HL-60 (cell line): ENCODE measurements around the gene NOS2.
"Not testable (repeated sequence)": the region's sequence is repeated elsewhere in the genome, so short reads cannot be mapped to it uniquely, and the experiment has no call there.

Source experiments
- DNase-seq, 2 experiments: peaks; one replicate each; pipeline ENCODE4 v3.0.0-alpha.2; 2010 to 2020; ENCODE audit warnings: low read depth in 1 of 2, low spot score in 1 of 2
- H3K27ac ChIP-seq: fragments of 250-450 bp; sonication (Bioruptor Pico); replicated peaks from 2 replicates; pipeline ENCODE4 v1.5.1; 2020; ENCODE audit warnings: mild to moderate bottlenecking, moderate library complexity
- H3K27me3 ChIP-seq: fragments of 250-450 bp; sonication (Bioruptor Pico); 2 replicates; pipeline ENCODE4 v1.5.1; 2021; ENCODE audit warnings: mild to moderate bottlenecking, moderate library complexity; ENCODE audit not compliant: insufficient read depth, poor library complexity, severe bottlenecking
- H3K4me3 ChIP-seq: replicated peaks from 2 replicates; pipeline ENCODE4 v1.5.1; 2011; ENCODE audit warnings: mild to moderate bottlenecking, control low read depth, low read length; ENCODE audit not compliant: insufficient read depth
- CTCF ChIP-seq: IDR thresholded peaks from one replicate; pipeline ENCODE4 v1.5.1; 2011; ENCODE audit warnings: low read length, control low read depth, inconsistent platforms; ENCODE audit not compliant: insufficient read depth
- GABPA ChIP-seq: IDR thresholded peaks from 2 replicates; pipeline ENCODE4 v1.6.1; 2012; ENCODE audit warnings: low read depth
- POLR2AphosphoS5 ChIP-seq: IDR thresholded peaks from 2 replicates; pipeline ENCODE4 v1.6.1; 2012; ENCODE audit warnings: low read depth
- REST ChIP-seq: IDR thresholded peaks from 2 replicates; pipeline ENCODE4 v1.6.1; 2012; ENCODE audit warnings: low read depth; ENCODE audit not compliant: insufficient replicate concordance
- SPI1 ChIP-seq: IDR thresholded peaks from 2 replicates; pipeline ENCODE4 v1.6.1; 2012; ENCODE audit warnings: low read depth, mild to moderate bottlenecking, borderline replicate concordance

NOS2 gene

GRCh38 chr17:27743281-27743885, 56.9 kb downstream of the NOS2 start:
- Histone ChIP-seq H3K4me3 (no peak overlapping the region), H3K27ac (no peak overlapping the region), H3K27me3 (no peaks in the 10 kb centered on the region)
- TF ChIP-seq SPI1 (peak; percentile 69; the same call in 1 of the 2 replicates), GABPA (no peak)
- DNase-seq, result peak in 1 of 2 experiments; percentile 66

- no peak overlapping the region for H3K4me3 ChIP-seq
- no peak overlapping the region for H3K27ac ChIP-seq
- TF ChIP-seq SPI1 (no peak), CTCF (no peak), POLR2AphosphoS5 (no peak), REST (no peak), GABPA (no peak)
- DNase-seq, result no peak
- no peaks in the 10 kb centered on the region for H3K27me3 ChIP-seq
Observed at GRCh38 chr17:27741971-27742575, 58.3 kb downstream of the NOS2 start.

- Histone ChIP-seq H3K4me3 (no peak overlapping the region), H3K27me3 (no peaks in the 10 kb centered on the region), H3K27ac (no peak overlapping the region)
- no peak for DNase-seq
- no peak for TF ChIP-seq REST
- no peak for TF ChIP-seq SPI1
- no peak for TF ChIP-seq GABPA
- no peak for TF ChIP-seq CTCF
- TF ChIP-seq POLR2AphosphoS5, result no peak
Observed at GRCh38 chr17:27741361-27741861, 58.9 kb downstream of the NOS2 start.

GRCh38 chr17:27740541-27740940, 59.8 kb downstream of the NOS2 start:
- H3K4me3 ChIP-seq, DNase-seq, H3K27me3 ChIP-seq, H3K27ac ChIP-seq: not testable (repeated sequence)
